Upper lobe of right lung (tissue), 1 donor: ENCODE results near the gene OCEL1. TPM values are rescaled to one million over a fixed set of nuclear protein-coding genes. Genes with fewer than 3 reads are reported as not detected.

ENCODE experiments used
- ATAC-seq: fragments of 200-7000 bp; cut with Tn5 transposase; one replicate; pipeline ENCODE4 v1.9.1; 2020; ENCODE audit warnings: mild to moderate bottlenecking, moderate library complexity
- DNase-seq: peaks from one replicate; pipeline ENCODE4 v3.0.0-alpha.2; 2020
- H3K27ac ChIP-seq: fragments of 200-600 bp; one replicate; pipeline ENCODE4 v1.8.0; 2022
- H3K27me3 ChIP-seq: fragments of 200-600 bp; one replicate; pipeline ENCODE4 v1.8.0; 2022; ENCODE audit warnings: mild to moderate bottlenecking
- H3K36me3 ChIP-seq: fragments of 200-600 bp; one replicate; pipeline ENCODE4 v1.8.0; 2022
- H3K4me1 ChIP-seq: fragments of 200-600 bp; one replicate; pipeline ENCODE4 v1.8.0; 2022
- H3K4me3 ChIP-seq: fragments of 200-600 bp; one replicate; pipeline ENCODE4 v1.8.0; 2022; ENCODE audit warnings: mild to moderate bottlenecking
- H3K9me3 ChIP-seq: fragments of 200-600 bp; one replicate; pipeline ENCODE4 v1.8.0; 2022
- intact Hi-C: fragments of 100-400 bp; cut with DNase I; formaldehyde crosslinking; loops from one replicate; pipeline ENCODE4 v1.11.0; 2022
- total RNA-seq: library from RNA; stranded (reverse); fragmentation: NEBNext Ultra II Directional; extraction: Animal tissue kit (Norgen Biotek cat#: 25700); gene quantifications from one replicate; pipeline ENCODE4 v1.2.1, GENCODE V29; 2021
- TF ChIP-seq, protein P1 (sequence below): fragments of 200-600 bp; IDR thresholded peaks from one replicate; pipeline ENCODE4 v1.8.0; 2022; ENCODE audit warnings: antibody characterized with exemption
- donor health status: DM: no; HTN: yes; CAD: no; lungs with severe emphysema.

OCEL1 gene
- total RNA-seq, 1 donor from 2014 or later = 31.6 TPM

DNA sequence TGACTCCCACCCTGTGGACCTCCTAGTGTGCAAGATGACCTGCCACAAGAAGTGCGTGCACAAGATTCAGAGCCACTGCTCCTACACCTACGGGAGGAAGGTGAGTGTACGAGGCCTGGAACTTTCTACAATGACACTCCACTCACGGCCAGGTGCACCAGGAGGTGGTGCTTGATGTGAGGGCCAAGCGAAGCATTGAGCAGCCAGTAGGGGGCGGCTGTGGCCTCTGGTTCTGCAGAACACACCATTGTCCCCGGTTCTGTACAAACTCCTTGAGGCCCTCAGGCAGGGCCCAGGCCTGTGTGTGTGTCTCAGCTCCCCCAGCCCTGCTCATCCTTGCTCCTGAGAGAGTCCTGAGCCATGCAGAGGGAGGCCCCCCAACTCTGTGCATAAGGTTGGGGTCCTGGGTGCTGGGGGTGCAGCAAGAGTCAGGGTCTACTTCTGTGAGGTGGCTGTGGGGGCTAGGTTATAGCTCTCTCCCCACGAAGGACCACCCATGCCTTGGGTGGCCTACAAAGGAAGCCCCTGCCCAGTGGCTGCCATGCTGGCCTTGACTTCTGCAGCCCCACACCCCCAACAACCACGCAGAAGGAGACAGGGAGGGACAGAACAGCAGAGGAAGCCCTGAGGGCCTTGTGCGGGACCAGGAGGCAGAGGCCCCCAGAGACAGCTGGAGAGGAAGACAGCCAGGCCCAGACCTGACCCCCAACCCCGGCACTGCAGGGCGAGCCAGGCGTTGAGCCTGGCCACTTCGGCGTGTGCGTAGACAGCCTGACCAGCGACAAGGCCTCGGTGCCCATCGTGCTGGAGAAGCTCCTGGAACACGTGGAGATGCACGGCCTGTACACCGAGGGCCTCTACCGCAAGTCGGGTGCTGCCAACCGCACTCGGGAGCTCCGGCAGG, 20.5 kb upstream of the OCEL1 start:
- peak; percentile 86 for DNase-seq
- Histone ChIP-seq H3K4me1 (no peaks in the 10 kb centered on the region), H3K9me3 (no peaks in the 10 kb centered on the region), H3K4me3 (no peak overlapping the region), H3K27me3 (no peaks in the 10 kb centered on the region), H3K36me3 (peaks cover 66% of the 10 kb centered on the region), H3K27ac (no peak overlapping the region)
- peak; percentile 84 for ATAC-seq
- TF ChIP-seq, protein P1, sequence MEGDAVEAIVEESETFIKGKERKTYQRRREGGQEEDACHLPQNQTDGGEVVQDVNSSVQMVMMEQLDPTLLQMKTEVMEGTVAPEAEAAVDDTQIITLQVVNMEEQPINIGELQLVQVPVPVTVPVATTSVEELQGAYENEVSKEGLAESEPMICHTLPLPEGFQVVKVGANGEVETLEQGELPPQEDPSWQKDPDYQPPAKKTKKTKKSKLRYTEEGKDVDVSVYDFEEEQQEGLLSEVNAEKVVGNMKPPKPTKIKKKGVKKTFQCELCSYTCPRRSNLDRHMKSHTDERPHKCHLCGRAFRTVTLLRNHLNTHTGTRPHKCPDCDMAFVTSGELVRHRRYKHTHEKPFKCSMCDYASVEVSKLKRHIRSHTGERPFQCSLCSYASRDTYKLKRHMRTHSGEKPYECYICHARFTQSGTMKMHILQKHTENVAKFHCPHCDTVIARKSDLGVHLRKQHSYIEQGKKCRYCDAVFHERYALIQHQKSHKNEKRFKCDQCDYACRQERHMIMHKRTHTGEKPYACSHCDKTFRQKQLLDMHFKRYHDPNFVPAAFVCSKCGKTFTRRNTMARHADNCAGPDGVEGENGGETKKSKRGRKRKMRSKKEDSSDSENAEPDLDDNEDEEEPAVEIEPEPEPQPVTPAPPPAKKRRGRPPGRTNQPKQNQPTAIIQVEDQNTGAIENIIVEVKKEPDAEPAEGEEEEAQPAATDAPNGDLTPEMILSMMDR = peak; percentile 63
- intact Hi-C loops = loop anchor here (2.0 kb wide), 1 partner anchor 77 kb away; no protein-coding TSS in a partner anchor

DNA sequence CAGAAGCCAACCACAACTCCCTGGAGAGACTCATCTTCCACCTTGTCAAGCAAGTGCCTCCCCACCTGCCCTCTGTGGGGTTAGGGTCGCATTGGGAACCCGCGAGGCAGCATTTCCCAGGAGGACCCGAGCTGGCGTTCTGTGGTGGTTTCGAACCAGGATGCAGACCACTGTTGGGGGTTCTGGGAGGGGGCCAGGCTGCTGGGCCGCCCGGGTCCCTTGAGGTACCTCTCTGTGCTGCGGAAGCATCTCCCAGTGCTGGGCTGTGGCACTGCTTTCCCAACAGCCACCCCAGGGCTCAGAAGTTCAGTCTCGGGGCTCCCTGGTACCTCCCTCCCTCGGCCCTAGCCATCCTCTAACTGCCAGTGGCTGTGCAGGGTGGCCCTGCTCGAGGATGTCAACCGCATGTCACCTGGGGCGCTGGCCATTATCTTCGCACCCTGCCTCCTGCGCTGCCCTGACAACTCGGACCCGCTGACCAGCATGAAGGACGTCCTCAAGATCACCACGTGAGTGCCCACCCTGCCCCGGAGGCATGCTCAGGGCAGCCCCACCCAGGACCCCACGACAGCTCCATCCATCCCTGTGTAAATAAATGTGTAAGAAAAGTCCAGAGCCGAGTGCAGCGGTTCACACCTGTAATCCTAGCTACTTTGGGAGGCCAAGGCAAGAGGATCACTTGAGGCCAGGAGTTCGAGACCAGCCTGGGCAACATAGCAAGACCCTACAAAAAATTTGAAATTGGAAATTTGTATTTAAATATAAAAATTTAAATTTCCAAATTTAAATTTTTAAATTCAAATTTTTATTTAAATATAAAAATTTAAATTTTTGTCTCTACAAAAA, 19.1 kb upstream of the OCEL1 start:
- intact Hi-C loops = no loop called here
- peaks cover 65% of the 10 kb centered on the region for H3K36me3 ChIP-seq

DNA sequence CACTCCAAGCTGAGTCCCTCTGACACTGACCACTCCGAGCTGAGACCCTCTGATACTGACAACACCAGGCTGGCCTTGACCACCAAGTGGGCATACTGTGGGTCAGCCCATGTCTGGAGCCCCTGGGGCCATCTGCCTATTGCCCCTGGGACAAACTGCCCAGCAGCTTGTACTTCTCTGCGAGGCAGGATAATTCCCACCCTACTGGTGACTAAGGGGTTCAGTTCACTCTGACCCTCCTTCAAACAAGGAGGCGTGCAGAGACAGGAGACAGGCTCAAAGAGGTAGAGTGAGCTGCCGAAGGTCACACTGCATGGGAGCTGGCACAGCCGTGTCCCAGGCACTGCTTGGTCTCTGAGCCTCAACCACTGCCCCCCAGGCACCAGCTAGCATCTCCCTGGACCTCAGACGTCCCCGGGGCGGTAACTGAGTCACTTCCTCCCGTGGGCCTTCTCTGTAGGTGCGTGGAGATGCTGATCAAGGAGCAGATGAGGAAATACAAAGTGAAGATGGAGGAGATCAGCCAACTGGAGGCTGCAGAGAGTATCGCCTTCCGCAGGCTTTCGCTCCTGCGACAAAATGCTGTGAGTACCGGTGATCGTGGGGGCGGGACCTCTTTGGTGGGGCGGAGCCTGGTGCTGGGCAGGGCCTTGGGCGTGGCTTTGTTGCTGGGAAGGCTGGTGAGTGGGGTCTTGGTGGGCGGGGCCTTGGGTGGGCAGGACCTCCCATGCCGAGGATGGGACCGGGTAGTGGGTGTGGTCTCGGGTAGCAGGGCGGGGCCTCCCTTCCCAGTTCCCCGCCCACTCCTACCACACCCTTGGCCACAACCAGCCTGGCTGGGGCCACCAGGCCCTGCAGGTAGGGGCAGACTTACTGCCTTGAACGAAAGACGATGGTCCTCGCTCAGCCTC, 16.6 kb upstream of the OCEL1 start:
- DNase-seq = no peak
- TF ChIP-seq, protein P1 = no peak
- H3K36me3 ChIP-seq = peaks cover 49% of the 10 kb centered on the region

More for the DNA sequence above, 19.1 kb upstream of the OCEL1 start:
- no peak overlapping the region for H3K4me3 ChIP-seq
- DNase-seq = no peak
- ATAC-seq = no peak
- H3K9me3 ChIP-seq = no peaks in the 10 kb centered on the region
- TF ChIP-seq, protein P1 = no peak
- no peaks in the 10 kb centered on the region for H3K27me3 ChIP-seq
- H3K4me1 ChIP-seq = no peaks in the 10 kb centered on the region
- no peak overlapping the region for H3K27ac ChIP-seq

DNA sequence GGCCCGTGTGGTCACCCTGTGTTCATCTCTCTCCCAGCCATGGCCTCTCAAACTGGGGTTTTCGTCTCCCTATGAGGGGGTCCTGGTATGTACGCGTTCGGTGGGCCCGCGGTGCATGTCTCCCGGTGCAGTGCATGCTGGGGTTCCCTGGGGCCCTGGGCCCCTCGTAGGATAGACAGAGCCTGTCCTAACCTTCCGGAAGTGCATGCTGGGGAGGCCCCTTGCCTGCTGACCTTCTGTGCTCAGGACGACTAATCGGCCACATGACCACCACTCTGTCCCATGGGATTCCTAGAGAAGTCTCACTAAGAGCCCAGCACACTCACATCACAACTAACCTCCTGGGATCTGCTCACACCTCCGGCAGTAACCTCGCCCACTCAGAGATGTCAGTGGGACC, 15.7 kb upstream of the OCEL1 start:
- H3K4me1 ChIP-seq = peaks cover 7% of the 10 kb centered on the region
- intact Hi-C loops = no loop called here
- ATAC-seq = no peak
- no peaks in the 10 kb centered on the region for H3K27me3 ChIP-seq
- no peak overlapping the region for H3K27ac ChIP-seq
- no peak overlapping the region for H3K4me3 ChIP-seq
- H3K36me3 ChIP-seq = peaks cover 48% of the 10 kb centered on the region
- no peak for DNase-seq
- no peaks in the 10 kb centered on the region for H3K9me3 ChIP-seq
- TF ChIP-seq, protein P1 = no peak

More for the DNA sequence above, 16.6 kb upstream of the OCEL1 start:
- no peaks in the 10 kb centered on the region for H3K9me3 ChIP-seq
- H3K4me1 ChIP-seq = peaks cover 1% of the 10 kb centered on the region
- H3K4me3 ChIP-seq = no peak overlapping the region
- ATAC-seq = peak; percentile 37
- intact Hi-C loops = no loop called here
- H3K27me3 ChIP-seq = no peaks in the 10 kb centered on the region
- no peak overlapping the region for H3K27ac ChIP-seq
